WTC11 (cell line): ENCODE measurements around the gene BRSK1.

Source experiments
- MAX ChIP-seq: sonication (generic); formaldehyde crosslinking; IDR thresholded peaks from 2 replicates; pipeline ENCODE4 v1.8.0; 2022; ENCODE audit warnings: mild to moderate bottlenecking, missing genetic modification reagents
- NR2C2 ChIP-seq: sonication (generic); formaldehyde crosslinking; IDR thresholded peaks from 2 replicates; pipeline ENCODE4 v1.8.0; 2022; ENCODE audit warnings: mild to moderate bottlenecking, missing genetic modification reagents

- TF ChIP-seq MAX (CRISPR knock-in tag) (no peak), NR2C2 (no peak)
Measured at GRCh38 chr19:55285229-55285890, 1.6 kb downstream of the BRSK1 start.
